DMS53 (cell line): ENCODE measurements around the gene TXK.
A peak's percentile ranks its signal among the peaks of the same experiment; 100 is the strongest.

Experiments used
- DNase-seq: peaks from one replicate; lab custom pipeline; 2025; lab: John Stamatoyannopoulos, UW

Gene TXK

DNA sequence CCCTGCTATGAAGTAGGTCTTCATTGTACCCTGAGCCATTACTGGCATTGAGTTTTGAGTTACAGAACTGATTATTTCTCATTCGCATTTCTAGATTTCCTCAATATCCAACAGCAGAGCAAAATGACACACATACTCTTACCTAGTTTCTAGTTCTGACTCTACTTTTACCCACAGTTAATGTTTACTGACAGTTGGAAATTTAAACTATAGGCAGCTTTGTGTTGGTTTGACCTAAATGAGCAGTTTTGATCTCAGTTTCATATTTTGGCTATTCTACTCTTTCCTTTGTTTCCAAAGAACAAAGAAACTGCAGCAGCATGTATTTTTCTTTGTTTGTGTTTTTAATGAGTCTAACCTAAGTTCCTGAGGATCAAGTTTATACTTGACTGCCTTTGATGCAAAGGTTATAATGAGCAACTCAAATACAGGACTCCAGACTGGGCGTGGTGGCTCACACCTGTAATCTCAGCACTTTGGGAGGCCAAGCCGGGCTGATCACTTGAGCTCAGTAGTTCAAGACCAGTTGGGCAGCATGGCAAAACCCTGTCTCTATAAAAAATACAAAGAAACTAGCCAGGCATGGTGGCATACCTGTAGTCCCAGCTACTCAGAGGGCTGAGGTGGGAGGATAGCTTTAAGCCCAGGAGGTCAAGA is 30.4 kb downstream of the TXK start:
- DNase-seq, result no peak

- DNase-seq, result no peak
Observed at GRCh38 chr4:48102303-48102702, 31.7 kb downstream of the TXK start.

GRCh38 chr4:48100256-48100655 is 33.8 kb downstream of the TXK start:
- DNase-seq, result no peak

DNA sequence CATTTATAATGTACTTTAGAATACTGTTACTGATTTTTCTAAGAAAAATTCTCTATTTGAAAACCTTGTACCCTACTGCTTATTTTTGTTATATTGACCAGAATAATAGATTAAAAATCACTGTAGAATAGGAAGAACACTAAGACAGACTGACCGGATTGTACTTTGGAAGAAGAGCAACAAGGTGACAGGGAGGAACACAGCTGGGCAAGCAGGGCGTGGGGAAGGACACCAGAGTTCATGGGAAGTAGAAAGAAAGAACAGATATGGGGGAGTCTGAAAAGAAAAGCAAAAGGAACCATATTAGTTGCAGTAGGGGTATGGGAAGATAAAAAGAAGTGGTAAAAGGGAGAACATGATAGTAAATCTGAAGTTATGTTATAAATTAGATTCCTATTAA is 38.6 kb downstream of the TXK start:
- DNase-seq, result no peak

GRCh38 chr4:48093991-48094416 is 40.0 kb downstream of the TXK start:
- peak; percentile 13 for DNase-seq

- no peak for DNase-seq
Observed at GRCh38 chr4:48090621-48091020, 43.4 kb downstream of the TXK start.

DNA sequence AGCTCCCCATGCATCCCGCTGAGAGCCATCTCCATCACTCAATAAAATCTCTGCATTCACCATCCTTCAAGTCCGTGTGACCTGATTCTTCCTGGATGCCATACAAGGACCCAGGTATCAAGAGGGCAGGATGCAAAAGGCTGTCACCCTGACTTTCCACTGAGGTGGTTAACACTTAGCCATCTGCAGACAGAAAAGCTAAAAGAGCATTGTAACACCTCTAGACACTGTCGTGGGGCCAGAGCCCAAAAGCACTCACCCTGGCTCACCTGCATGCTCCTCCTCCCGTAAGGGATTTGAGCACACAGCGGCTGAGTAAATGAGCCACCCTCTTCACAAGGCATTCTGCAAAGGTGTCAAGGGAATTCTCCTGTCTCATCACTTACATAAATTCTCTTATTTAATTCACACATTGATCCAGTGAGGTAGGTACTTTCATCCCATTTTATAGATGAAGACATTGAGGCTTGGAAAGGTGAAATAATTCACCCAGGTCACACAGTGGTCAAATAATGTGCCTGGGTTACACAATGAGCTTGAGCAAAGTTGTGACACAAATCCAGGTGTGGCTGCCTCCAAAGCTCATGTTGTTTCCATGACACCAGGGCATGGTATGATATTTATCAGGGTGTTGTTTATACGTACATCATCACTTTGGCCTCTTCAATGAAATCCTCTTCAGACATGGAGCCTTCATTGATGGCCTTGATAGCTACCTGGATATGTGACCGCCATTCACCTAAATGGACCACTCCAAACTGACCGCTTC is 48.0 kb downstream of the TXK start:
- no peak for DNase-seq

DNA sequence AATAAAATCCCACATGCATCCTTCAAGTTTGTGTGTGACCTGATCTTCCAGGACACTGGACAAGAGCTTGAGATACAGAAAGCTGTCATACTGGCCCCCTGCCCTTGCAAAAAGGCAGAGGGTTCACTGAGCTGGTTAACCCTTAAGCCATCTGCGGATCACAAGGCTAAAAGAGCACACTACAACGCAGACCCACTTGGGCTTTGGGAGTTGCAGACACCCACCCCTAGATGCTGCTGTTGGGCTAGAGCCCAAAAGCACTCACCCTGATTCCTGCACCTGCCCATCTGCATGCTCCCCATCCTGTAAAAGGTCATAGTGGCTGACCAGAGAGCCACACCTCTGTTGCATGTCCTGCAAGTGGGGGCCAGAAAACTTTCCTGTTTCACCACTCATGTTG is 51.1 kb downstream of the TXK start:
- DNase-seq, result no peak

DNA sequence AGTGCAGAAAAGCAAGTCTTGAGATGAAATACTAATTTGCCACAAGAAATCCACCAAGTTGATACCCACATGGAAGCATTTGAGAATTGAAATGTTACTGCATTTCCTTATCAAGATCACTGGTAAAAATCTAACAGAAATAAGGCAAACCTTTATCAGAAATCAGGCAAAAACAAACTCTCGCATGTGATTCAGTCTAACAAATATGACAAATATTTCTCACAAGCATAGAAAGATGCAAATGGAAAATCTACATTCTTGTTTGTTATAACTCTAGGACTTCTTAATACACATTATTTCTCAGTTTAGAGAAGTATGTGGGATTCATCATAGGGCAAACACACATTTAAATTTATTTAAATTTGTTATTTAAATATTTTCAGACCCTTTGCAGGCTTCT is 52.9 kb downstream of the TXK start:
- no peak for DNase-seq

GRCh38 chr4:48079972-48080391 is 54.1 kb downstream of the TXK start:
- peak; percentile 59 for DNase-seq

DNA sequence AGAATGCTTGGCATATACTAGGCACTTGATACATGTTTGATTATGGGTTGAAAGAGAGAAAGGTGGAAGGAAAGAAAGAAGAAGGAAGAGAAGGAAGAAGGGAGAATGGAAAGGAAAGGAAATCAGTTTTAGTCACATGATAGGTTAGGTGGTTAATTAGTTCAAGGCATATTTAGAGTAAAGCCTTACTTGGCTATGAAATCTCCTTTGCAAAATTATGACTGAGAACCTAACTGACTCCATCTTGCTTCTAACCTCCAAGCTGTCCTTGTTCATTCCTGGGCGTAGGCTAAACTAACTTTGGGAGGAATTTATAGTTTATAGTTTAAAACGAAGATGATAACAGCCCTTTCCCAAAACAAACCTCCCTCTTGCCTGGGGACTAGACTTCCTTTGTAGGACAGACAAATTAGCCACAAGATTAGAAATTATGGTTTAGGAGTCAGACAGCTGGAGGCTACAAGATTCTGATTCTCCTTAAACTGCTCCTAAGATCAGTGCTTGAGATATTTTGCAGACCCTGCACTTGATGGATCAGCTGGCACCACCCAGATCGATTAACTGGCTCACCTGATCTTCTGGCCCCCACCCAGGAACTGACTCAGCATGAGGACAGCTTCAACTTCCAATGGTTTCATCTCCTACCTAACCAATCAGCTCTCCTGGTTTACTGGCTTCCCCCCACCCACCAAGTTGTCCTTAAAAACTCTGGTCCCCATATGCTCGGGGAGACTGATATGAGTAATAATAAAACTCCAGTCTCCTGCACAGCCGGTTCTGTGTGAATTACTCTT is 55.0 kb downstream of the TXK start:
- DNase-seq, result no peak

- no peak for DNase-seq
Observed at GRCh38 chr4:48078425-48078824, 55.6 kb downstream of the TXK start.

- peak; percentile 71 for DNase-seq
Observed at GRCh38 chr4:48074657-48075056, 59.4 kb downstream of the TXK start.

- DNase-seq, result no peak
Observed at GRCh38 chr4:48073567-48074103, 60.4 kb downstream of the TXK start.

- peak; percentile 26 for DNase-seq
Observed at GRCh38 chr4:48071191-48071590, 62.9 kb downstream of the TXK start.

GRCh38 chr4:48069026-48069425 is 65.0 kb downstream of the TXK start:
- no peak for DNase-seq

DNA sequence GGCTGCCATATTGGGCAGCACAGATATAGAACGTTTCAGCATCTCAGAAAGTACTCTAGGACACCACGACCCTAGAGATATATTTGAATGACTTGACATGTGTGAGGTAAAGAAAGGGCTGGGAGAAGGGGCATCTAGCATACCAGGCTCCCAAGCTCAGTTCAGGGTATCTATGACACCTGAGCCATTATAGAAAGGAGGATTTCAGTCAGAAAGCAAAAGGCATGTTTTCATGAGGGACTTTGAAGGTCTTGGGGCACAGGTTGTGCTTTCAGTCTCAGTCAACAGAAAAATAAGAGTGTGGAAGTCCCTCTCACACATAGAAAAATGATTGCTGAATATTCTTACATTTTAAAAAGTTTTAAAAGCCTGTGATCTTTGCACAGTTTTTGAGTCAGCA is 65.9 kb downstream of the TXK start:
- no peak for DNase-seq

DNA sequence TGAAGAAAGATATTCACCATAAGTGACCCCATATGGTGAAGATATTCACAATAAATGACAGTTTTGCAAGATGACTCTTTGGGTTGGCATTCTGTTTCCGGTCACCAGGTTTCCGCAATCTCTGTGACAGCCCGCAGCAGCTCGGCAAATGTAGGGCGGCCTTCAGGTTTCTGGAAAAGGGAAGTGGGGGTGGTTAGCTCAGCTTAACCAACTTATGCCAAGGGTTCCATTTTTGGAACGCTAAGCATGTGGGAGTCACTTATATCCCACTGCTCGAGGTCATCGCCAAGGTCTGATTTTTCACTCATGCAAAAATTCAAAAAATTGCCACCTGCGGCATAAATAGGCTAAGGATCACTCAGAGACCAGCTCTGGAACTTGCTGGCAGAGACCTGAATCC is 66.5 kb downstream of the TXK start:
- no peak for DNase-seq

- DNase-seq, result no peak
Observed at GRCh38 chr4:48065587-48066052, 68.4 kb downstream of the TXK start.

GRCh38 chr4:48064349-48064748 is 69.7 kb downstream of the TXK start:
- DNase-seq, result no peak

GRCh38 chr4:48058617-48059530 is 75.2 kb downstream of the TXK start:
- peak; percentile 39 for DNase-seq
